ENCODE results near the gene FCN2.

FCN2 gene

DNA sequence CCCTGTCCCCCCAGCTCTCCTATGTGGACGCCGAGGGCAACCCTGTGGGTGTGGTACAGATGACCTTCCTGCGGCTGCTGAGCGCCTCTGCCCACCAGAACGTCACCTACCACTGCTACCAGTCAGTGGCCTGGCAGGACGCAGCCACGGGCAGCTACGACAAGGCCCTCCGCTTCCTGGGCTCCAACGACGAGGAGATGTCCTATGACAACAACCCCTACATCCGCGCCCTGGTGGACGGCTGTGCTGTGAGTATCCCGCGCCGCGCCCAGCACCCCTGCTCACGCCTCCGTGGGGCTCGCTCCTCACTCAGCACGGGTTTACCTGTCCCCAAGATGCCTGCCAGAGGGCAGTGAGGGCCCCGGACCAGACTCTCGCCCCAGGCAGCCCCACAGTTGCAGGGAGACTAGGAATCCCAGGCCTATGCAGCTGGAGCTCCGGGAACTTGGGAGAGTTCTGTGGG lies 45.6 kb upstream of the FCN2 start:
- TF ChIP-seq, protein P1, sequence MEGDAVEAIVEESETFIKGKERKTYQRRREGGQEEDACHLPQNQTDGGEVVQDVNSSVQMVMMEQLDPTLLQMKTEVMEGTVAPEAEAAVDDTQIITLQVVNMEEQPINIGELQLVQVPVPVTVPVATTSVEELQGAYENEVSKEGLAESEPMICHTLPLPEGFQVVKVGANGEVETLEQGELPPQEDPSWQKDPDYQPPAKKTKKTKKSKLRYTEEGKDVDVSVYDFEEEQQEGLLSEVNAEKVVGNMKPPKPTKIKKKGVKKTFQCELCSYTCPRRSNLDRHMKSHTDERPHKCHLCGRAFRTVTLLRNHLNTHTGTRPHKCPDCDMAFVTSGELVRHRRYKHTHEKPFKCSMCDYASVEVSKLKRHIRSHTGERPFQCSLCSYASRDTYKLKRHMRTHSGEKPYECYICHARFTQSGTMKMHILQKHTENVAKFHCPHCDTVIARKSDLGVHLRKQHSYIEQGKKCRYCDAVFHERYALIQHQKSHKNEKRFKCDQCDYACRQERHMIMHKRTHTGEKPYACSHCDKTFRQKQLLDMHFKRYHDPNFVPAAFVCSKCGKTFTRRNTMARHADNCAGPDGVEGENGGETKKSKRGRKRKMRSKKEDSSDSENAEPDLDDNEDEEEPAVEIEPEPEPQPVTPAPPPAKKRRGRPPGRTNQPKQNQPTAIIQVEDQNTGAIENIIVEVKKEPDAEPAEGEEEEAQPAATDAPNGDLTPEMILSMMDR (IDR thresholded peaks at IDR 0.05; ENCODE audit: low read depth, low read length): no peak
- Histone ChIP-seq H3K27ac (peak overlapping the region; percentile 95), H3K9me3 (ENCODE audit: severe bottlenecking) (no peaks in the 10 kb centered on the region), H3K27me3 (ENCODE audit: insufficient read depth, low read depth, severe bottlenecking) (no peaks in the 10 kb centered on the region), H3K4me3 (ENCODE audit: low read depth, low read length) (no peak overlapping the region), H3K36me3 (peaks cover 64% of the 10 kb centered on the region)
- DNase-seq: no peak

DNA sequence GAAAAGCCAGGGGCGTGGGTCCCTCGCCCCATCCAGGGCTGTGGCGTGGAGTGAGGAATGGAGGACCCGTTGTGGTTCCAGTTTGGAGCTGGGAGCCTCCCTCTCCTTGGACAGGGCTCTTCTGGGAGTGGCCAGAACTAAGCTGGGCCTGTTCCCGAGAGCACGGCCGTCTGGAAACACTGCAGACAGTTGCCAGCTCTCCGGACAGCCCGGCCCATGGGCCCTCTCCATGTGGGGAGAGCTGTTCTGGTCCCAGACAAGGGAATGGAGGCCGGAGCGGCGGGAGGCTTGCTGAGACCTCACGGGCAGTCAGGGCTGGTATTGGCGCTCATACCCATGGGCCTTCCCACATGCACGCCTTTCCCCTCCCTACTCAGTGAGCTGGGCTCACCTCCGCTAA lies 45.2 kb upstream of the FCN2 start:
- Histone ChIP-seq H3K27me3 (ENCODE audit: insufficient read depth, low read depth, severe bottlenecking) (no peaks in the 10 kb centered on the region), H3K36me3 (peaks cover 67% of the 10 kb centered on the region)
- TF ChIP-seq, protein P1 (IDR thresholded peaks at IDR 0.05; ENCODE audit: low read depth, low read length): no peak

DNA sequence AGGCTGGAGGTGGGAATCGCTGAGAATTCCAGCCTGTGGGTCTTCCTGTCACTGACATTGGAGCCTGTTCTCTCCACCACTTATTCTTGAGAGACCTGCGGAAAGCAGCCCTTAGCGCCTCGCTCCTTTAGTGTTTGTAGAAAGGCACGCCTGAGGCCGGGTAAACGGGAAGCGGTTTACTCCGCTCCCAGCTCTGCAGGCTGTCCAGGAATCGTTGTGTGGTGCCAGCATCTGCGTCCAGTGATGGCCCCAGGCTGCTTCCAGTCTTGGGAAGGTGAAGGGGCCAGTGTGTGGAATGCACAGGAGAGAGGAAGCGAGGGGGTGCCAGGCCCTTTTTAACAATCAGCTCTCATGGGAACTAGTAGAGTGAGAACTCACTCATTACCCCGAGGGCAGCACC lies 44.6 kb upstream of the FCN2 start:
- TF ChIP-seq, protein P1 (IDR thresholded peaks at IDR 0.05; ENCODE audit: low read depth, low read length): no peak
- no peak overlapping the region for H3K4me3 ChIP-seq (ENCODE audit: low read depth, low read length)
- DNase-seq: no peak
- peaks cover 64% of the 10 kb centered on the region for H3K36me3 ChIP-seq
- no peaks in the 10 kb centered on the region for H3K9me3 ChIP-seq (ENCODE audit: severe bottlenecking)
- H3K27me3 ChIP-seq (ENCODE audit: insufficient read depth, low read depth, severe bottlenecking): no peaks in the 10 kb centered on the region
- H3K27ac ChIP-seq: peak overlapping the region; percentile 95; the same call in 1 of the 2 replicates

More for the DNA sequence above, 45.2 kb upstream of the FCN2 start:
- Histone ChIP-seq H3K4me3 (ENCODE audit: low read depth, low read length) (no peak overlapping the region), H3K9me3 (ENCODE audit: severe bottlenecking) (no peaks in the 10 kb centered on the region), H3K27ac (peak overlapping the region; percentile 95)
- no peak for DNase-seq

DNA sequence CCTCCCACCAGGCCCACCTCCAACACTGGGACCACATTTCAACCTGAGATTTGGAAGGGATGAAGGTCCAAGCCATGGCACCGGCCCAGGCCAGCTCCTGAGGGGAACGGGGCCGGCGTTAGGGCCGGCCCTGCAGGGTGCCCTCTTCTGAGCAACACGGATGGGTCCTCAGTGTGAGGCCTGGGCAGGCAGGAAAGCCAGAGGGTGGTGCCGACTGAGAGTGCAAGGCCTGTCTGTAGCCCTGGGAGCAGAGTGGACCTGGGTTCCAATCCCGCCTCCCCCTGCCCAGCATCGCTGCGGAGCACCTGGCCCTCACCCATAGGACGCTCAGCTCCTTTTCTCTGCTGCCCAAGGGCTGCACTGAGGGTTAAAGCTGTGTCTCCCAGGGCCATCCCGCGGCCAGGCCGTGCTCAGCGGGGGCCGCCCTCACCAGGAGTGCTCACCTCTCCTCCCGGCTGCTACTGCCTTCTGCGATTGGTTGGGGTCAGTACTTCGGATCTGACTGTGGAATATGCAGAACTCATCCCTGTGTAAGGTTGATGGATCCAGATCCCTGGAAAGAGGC lies 44.1 kb upstream of the FCN2 start:
- DNase-seq: no peak
- H3K27me3 ChIP-seq (ENCODE audit: insufficient read depth, low read depth, severe bottlenecking): no peaks in the 10 kb centered on the region
- peaks cover 65% of the 10 kb centered on the region for H3K36me3 ChIP-seq
- H3K27ac ChIP-seq: no peak overlapping the region; the same call in 1 of the 2 replicates
- TF ChIP-seq, protein P1 (IDR thresholded peaks at IDR 0.05; ENCODE audit: low read depth, low read length): no peak
- H3K9me3 ChIP-seq (ENCODE audit: severe bottlenecking): no peaks in the 10 kb centered on the region
- H3K4me3 ChIP-seq (ENCODE audit: low read depth, low read length): no peak overlapping the region

DNA sequence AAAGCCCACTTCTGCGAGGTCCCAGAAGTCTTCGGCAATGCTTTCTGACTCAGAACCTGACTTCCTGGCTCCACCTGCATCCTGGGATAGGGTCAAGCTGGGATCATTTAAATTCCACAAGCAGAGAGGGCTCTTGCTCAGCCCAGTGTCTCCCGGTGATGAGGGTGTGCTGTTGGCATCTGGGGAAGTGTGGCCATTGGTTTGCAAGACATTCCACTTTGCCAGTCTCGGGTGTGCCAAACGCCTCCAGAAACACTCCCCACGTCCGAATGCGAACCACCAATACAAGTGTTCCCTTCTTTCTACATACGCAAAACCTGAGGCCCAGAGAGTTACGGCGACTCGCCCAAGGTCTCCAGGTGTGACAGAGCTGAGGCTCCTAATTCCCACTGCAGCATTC lies 43.1 kb upstream of the FCN2 start:
- no peak overlapping the region for H3K4me3 ChIP-seq (ENCODE audit: low read depth, low read length)
- TF ChIP-seq, protein P1 (IDR thresholded peaks at IDR 0.05; ENCODE audit: low read depth, low read length): no peak
- H3K27ac ChIP-seq: no peak overlapping the region
- H3K27me3 ChIP-seq (ENCODE audit: insufficient read depth, low read depth, severe bottlenecking): no peaks in the 10 kb centered on the region
- no peak for DNase-seq
- H3K36me3 ChIP-seq: peaks cover 69% of the 10 kb centered on the region
- no peaks in the 10 kb centered on the region for H3K9me3 ChIP-seq (ENCODE audit: severe bottlenecking)
